Lower leg skin (tissue), 3 donors: Measurements from ENCODE around the gene DRD4.

Experiments
- CTCF ChIP-seq, 3 donors: fragments of 450-650 bp; IDR thresholded peaks; one replicate each; pipeline ENCODE4 v1.5.1; 2016; ENCODE audit warnings: antibody characterized with exemption in 3 of 3, mild to moderate bottlenecking in 3 of 3, moderate library complexity in 2 of 3
- POLR2A ChIP-seq, 2 donors: fragments of 450-650 bp; IDR thresholded peaks; one replicate each; pipeline ENCODE4 v1.6.1; 2016 to 2017; ENCODE audit warnings: antibody characterized with exemption in 2 of 2, mild to moderate bottlenecking in 1 of 2, moderate library complexity in 1 of 2

GRCh38 chr11:687751-688150 lies 50.7 kb downstream of the DRD4 start:
- TF ChIP-seq CTCF (IDR thresholded peaks at IDR 0.05) (no peak), POLR2A (IDR thresholded peaks at IDR 0.05) (no peak)
